ENCODE results near the gene RAET1L.
A peak's percentile ranks its signal among the peaks of the same experiment; 100 is the strongest.
"Not testable (repeated sequence)": the region's sequence is repeated elsewhere in the genome, so short reads cannot be mapped to it uniquely, and the experiment has no call there.

RAET1L gene

DNA sequence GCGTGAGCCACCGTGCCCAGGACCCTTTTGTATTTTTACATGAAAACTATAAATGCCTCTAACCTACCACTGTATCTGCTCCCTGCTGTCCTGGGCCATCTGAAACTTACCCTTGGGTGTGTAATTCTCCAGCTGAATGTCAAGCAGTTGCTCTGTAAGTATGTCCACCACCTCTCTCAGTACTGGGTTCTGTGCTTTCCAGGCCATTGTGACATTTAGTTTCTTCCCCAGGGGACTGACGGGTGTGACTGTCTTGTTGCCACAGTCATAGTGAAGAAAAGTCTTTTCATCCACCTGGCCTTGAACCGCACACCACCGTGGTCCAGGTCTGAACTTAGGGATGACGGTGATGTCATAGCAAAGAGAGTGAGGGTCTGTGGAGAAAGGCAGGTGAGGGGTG lies 3.5 kb downstream of the RAET1L start:
- not testable (repeated sequence) for H3K79me2 ChIP-seq (ENCODE audit: insufficient read depth, low read length); ATAC-seq (ENCODE audit: insufficient read depth, low read depth); DNase-seq; H3K36me3 ChIP-seq (ENCODE audit: insufficient read depth, low read length); H3K27me3 ChIP-seq (ENCODE audit: insufficient read depth, low read length, poor library complexity); H3K9ac ChIP-seq (ENCODE audit: low read depth, low read length); H2AFZ ChIP-seq (ENCODE audit: low read depth, low read length); H3K4me3 ChIP-seq (ENCODE audit: low read depth in 1 of 2, low read length in 2 of 2); H4K20me1 ChIP-seq (ENCODE audit: insufficient read depth, low read length); H3K4me1 ChIP-seq (ENCODE audit: insufficient read depth, low read length); H3K27ac ChIP-seq (ENCODE audit: low read length); H3K9me3 ChIP-seq (ENCODE audit: insufficient read depth, low read length, severe bottlenecking); H3K4me2 ChIP-seq (ENCODE audit: insufficient read depth, low read length)

DNA sequence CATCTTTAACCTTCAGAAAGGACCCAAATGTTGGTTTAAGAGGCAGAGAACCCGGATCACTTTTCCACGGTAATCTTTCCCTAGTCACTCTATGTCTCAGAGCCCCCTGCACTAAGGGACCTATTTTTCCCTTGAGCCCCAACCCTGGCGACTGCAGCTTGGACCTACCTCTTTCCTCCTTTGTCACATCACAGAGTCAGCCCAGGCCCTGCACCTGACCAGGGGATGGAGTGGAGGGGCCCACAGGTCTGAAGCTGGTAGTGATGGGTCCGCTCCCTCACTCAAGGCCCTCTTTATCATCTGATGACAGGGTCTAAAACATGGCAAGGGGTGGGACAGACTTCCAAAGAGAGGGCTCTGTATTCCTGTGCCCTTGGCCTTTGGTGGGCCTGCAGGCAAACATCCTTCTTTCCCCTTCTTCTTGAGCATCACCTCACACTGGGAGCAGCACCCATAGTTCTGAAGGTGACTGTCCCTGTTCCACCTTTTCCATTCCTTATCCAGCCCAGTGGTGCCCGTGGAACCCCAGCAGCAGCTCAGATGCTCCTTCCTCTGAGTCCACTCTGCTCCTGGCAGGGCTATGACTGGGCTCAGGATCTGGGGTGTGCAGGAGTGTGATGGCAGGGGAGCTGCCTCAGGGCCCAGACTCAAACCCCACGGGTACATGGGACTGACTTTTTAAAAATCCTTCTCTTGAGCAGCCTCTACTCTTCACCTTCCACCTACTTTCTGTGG lies 6.3 kb downstream of the RAET1L start:
- DNase-seq (no peak), ATAC-seq (ENCODE audit: insufficient read depth, low read depth) (no peak)
- Histone ChIP-seq H4K20me1 (ENCODE audit: insufficient read depth, low read length) (no peaks in the 10 kb centered on the region), H3K79me2 (ENCODE audit: insufficient read depth, low read length) (no peaks in the 10 kb centered on the region), H3K27ac (ENCODE audit: low read length) (no peak overlapping the region), H3K27me3 (ENCODE audit: insufficient read depth, low read length, poor library complexity) (peaks cover 6% of the 10 kb centered on the region), H3K4me2 (ENCODE audit: insufficient read depth, low read length) (no peak overlapping the region), H3K36me3 (ENCODE audit: insufficient read depth, low read length) (no peaks in the 10 kb centered on the region), H3K4me3 (ENCODE audit: low read depth in 1 of 2, low read length in 2 of 2) (no peak overlapping the region), H3K4me1 (ENCODE audit: insufficient read depth, low read length) (no peaks in the 10 kb centered on the region), H3K9me3 (ENCODE audit: insufficient read depth, low read length, severe bottlenecking) (no peaks in the 10 kb centered on the region), H3K9ac (ENCODE audit: low read depth, low read length) (no peak overlapping the region), H2AFZ (ENCODE audit: low read depth, low read length) (no peak overlapping the region)
- no peak for TF ChIP-seq CTCF (IDR thresholded peaks at IDR 0.05; ENCODE audit: borderline replicate concordance, extremely low read depth, low read length, poor library complexity, severe bottlenecking)
- TF ChIP-seq EZH2 (IDR thresholded peaks at IDR 0.05; ENCODE audit: borderline replicate concordance, low read depth, low read length, severe bottlenecking) = no peak

- H3K9ac ChIP-seq (ENCODE audit: low read depth, low read length); H3K4me3 ChIP-seq (ENCODE audit: low read depth in 1 of 2, low read length in 2 of 2); H2AFZ ChIP-seq (ENCODE audit: low read depth, low read length); H3K36me3 ChIP-seq (ENCODE audit: insufficient read depth, low read length); H3K4me2 ChIP-seq (ENCODE audit: insufficient read depth, low read length); DNase-seq; H3K9me3 ChIP-seq (ENCODE audit: insufficient read depth, low read length, severe bottlenecking); H3K27ac ChIP-seq (ENCODE audit: low read length); H3K79me2 ChIP-seq (ENCODE audit: insufficient read depth, low read length); H3K4me1 ChIP-seq (ENCODE audit: insufficient read depth, low read length); H4K20me1 ChIP-seq (ENCODE audit: insufficient read depth, low read length); ATAC-seq (ENCODE audit: insufficient read depth, low read depth): not testable (repeated sequence)
- peaks cover 12% of the 10 kb centered on the region for H3K27me3 ChIP-seq (ENCODE audit: insufficient read depth, low read length, poor library complexity)
- TF ChIP-seq CTCF (IDR thresholded peaks at IDR 0.05; ENCODE audit: borderline replicate concordance, extremely low read depth, low read length, poor library complexity, severe bottlenecking) = peak; percentile 27
Measured at GRCh38 chr6:150017186-150017521, 8.2 kb downstream of the RAET1L start.

GRCh38 chr6:150016324-150017185 lies 8.8 kb downstream of the RAET1L start:
- Histone ChIP-seq H3K9me3 (ENCODE audit: insufficient read depth, low read length, severe bottlenecking) (no peaks in the 10 kb centered on the region), H3K4me3 (ENCODE audit: low read depth in 1 of 2, low read length in 2 of 2) (no peak overlapping the region), H3K36me3 (ENCODE audit: insufficient read depth, low read length) (no peaks in the 10 kb centered on the region), H3K79me2 (ENCODE audit: insufficient read depth, low read length) (no peaks in the 10 kb centered on the region), H3K4me2 (ENCODE audit: insufficient read depth, low read length) (no peak overlapping the region), H2AFZ (ENCODE audit: low read depth, low read length) (no peak overlapping the region), H3K4me1 (ENCODE audit: insufficient read depth, low read length) (no peaks in the 10 kb centered on the region), H3K9ac (ENCODE audit: low read depth, low read length) (no peak overlapping the region), H3K27me3 (ENCODE audit: insufficient read depth, low read length, poor library complexity) (peaks cover 15% of the 10 kb centered on the region), H3K27ac (ENCODE audit: low read length) (no peak overlapping the region), H4K20me1 (ENCODE audit: insufficient read depth, low read length) (no peaks in the 10 kb centered on the region)
- DNase-seq (peak; percentile 48), ATAC-seq (ENCODE audit: insufficient read depth, low read depth) (peak; percentile 91)
- TF ChIP-seq EZH2 (IDR thresholded peaks at IDR 0.05; ENCODE audit: borderline replicate concordance, low read depth, low read length, severe bottlenecking) (no peak), CTCF (IDR thresholded peaks at IDR 0.05; ENCODE audit: borderline replicate concordance, extremely low read depth, low read length, poor library complexity, severe bottlenecking) (peak; percentile 73)

GRCh38 chr6:150015281-150016001 lies 9.9 kb downstream of the RAET1L start:
- H3K79me2 ChIP-seq (ENCODE audit: insufficient read depth, low read length); H4K20me1 ChIP-seq (ENCODE audit: insufficient read depth, low read length); H3K9ac ChIP-seq (ENCODE audit: low read depth, low read length); H3K4me3 ChIP-seq (ENCODE audit: low read depth in 1 of 2, low read length in 2 of 2); H3K27ac ChIP-seq (ENCODE audit: low read length); H3K4me2 ChIP-seq (ENCODE audit: insufficient read depth, low read length); H3K36me3 ChIP-seq (ENCODE audit: insufficient read depth, low read length); DNase-seq; ATAC-seq (ENCODE audit: insufficient read depth, low read depth); H3K9me3 ChIP-seq (ENCODE audit: insufficient read depth, low read length, severe bottlenecking); H2AFZ ChIP-seq (ENCODE audit: low read depth, low read length); H3K4me1 ChIP-seq (ENCODE audit: insufficient read depth, low read length): not testable (repeated sequence)
- H3K27me3 ChIP-seq (ENCODE audit: insufficient read depth, low read length, poor library complexity) = peaks cover 21% of the 10 kb centered on the region
